NCI-H1694 treated with DMSO at 0.1 percent for 48 hours (cell line): ENCODE results near the gene RAP2C.
"Not testable (repeated sequence)": the region's sequence is repeated elsewhere in the genome, so short reads cannot be mapped to it uniquely, and the experiment has no call there.

Source experiments
- DNase-seq: peaks from one replicate; lab custom pipeline; 2025; lab: John Stamatoyannopoulos, UW

RAP2C gene

GRCh38 chrX:132199941-132200340 lies 19.3 kb downstream of the RAP2C start:
- DNase-seq, result no peak

DNA sequence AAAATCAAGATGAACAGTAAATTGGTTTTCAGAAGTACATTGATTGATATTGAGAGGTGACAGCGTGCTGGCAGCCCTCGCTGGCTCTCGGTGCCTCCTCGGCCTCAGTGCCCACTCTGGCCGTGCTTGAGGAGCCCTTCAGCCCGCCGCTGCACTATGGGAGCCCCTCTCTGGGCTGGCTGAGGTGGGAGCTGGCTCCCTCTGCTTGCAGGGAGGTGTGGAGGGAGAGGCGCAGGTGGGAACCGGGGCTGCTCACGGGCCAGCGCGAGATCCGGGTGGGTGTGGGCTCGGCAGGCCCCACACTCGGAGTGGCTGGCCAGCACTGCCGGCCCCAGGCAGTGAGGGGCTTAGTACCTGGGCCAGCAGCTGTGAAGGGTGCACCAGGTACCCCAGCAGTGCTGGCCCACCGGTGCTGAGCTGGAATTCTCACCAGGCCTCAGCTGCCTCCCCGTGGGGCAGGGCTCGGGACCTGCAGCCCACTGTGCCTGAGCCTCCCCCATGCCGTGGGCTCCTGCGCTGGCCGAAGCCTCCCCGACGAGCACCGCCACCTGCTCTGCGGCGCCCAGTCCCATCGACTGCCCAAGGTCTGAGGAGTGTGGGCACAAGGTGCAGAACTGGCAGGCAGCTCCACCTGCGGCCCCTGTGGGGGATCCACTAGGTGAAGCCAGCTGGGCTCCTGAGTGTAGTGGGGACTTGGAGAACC lies 25.2 kb downstream of the RAP2C start:
- no peak for DNase-seq

DNA sequence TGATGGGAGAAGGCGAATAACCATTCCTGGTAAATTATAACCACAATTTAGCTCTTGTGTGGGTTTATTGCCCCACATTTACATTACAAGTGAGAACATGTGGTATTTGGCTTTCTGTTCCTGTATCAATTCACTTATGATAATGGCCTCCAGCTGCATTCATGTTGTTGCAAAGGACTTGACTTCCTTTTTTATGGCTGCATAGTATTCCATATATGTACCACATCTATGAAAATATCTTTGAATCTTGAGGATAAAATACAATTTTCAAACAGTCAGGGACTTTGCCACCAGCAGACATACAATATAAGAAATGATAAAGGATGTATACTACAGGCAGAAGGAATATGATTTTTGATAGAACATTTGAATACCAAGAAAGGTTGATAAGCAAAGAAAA lies 27.3 kb downstream of the RAP2C start:
- DNase-seq, result no peak

- DNase-seq, result no peak
These were observed 31.1 kb downstream of the RAP2C start for GRCh38 chrX:132188175-132188574.

DNA sequence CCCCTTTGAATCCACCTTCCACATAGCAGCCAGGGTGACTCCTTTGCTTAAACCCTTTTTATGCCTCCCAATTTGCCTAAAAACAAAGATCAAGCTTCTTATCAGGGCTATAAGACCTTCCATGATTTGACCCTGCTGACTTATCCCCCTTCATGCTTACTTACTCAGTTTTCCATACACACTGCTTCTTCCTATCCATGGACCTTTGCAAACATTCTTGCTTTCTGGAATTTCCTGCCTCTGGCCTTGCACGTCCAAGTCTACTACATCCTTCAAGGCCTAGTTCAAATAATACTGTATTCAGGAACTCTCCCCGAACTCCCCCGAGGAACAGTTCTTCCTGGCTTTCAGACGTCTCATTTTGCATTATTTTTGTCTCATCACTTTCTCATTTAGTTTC lies 31.8 kb downstream of the RAP2C start:
- DNase-seq, result no peak

DNA sequence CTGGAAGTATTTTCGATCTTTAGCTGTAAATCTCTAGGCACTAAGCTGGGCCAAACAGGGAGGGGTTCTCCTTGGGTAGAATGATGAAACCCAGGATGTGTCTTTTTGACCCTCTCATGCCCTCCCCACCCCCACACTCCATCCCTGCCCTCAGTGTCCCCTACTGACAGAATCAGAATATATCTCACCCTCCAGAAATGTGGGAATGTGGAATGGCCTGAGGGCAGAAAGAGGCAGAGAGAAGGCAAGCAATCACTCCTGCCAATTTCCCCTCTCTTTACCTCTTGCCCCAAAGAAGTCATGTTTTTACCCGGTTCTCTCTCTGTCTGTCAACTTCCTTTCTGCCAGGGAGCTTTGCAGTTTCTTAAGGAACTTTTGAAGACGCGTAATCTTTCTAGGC lies 34.4 kb downstream of the RAP2C start:
- no peak for DNase-seq

GRCh38 chrX:132181364-132181763 lies 37.9 kb downstream of the RAP2C start:
- no peak for DNase-seq

DNA sequence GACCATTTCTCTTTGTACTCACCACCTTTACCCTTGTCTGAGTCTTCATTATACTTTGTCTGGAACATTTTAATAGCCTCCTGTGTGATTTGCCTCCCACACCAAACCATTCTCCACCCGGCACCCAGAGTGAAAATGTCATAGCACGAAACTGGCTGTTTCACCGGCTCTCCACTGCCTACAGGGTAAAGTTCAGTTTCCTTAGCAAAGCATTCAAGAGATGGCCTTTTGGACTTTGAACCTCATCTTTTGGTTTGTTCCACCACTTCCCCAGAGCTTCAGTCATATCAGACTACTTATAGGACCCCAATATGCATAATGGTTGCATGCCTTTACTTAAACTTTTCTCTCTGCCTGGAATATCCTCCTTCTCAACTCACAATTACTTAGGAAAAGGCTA lies 38.3 kb downstream of the RAP2C start:
- no peak for DNase-seq

GRCh38 chrX:132173647-132174046 lies 45.6 kb downstream of the RAP2C start:
- no peak for DNase-seq

DNA sequence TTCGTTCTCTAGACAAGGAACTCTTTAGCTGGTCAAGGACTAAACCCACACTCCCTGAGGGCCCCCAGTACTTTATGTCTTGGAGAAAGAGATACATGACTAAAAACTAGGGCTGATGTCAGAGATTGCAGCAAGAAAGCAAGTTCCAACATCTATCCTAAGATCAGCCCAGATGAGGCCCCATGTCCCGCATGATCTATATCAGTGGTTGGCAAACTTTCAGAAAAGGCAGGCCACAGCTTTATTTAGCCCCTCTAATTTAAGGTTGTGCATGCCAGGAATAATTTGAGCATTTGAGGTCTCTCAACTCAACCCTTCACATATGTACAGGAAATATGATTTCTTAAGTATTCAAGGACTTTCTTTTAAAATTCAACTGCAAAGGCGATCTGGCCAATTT lies 47.4 kb downstream of the RAP2C start:
- no peak for DNase-seq

- no peak for DNase-seq
These were observed 47.8 kb downstream of the RAP2C start for GRCh38 chrX:132171478-132171877.

GRCh38 chrX:132169554-132169953 lies 49.7 kb downstream of the RAP2C start:
- DNase-seq, result no peak

GRCh38 chrX:132165651-132166050 lies 53.6 kb downstream of the RAP2C start:
- no peak for DNase-seq

DNA sequence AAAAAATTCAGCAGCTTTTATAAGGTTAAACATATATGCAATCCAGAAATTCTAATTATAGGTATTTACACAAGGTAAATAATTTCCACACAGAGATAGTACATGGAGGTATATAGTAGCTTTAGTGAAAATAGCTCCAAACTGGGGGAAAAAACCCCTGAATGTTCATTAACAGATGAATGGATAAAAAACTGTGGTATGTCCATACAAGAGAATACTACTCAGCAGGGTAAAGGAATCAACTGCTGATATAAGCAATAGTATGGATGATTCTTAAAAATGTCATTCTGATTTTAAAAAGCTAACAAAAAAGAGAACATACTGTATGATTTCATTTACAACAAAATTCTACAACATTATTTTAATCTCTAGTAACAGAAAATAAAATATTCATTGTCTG lies 54.2 kb downstream of the RAP2C start:
- no peak for DNase-seq

- DNase-seq, result not testable (repeated sequence)
These were observed 56.2 kb downstream of the RAP2C start for GRCh38 chrX:132163094-132163493.

GRCh38 chrX:132153166-132153565 lies 66.1 kb downstream of the RAP2C start:
- no peak for DNase-seq
